Adipocyte (in vitro differentiated cells): ENCODE results near the gene BGLAP.

ENCODE experiments used
- DNase-seq: peaks from one replicate; pipeline ENCODE4 v3.0.0-alpha.2; 2015; ENCODE audit warnings: low read depth
- H3K27me3 ChIP-seq: replicated peaks from 2 replicates; pipeline ENCODE4 v1.7.0; 2013; ENCODE audit warnings: mild to moderate bottlenecking, low read length, moderate library complexity; ENCODE audit not compliant: control insufficient read depth, insufficient read depth
- H3K36me3 ChIP-seq: 2 replicates; pipeline ENCODE4 v1.7.0; 2013; ENCODE audit warnings: low read length, mild to moderate bottlenecking, moderate library complexity; ENCODE audit not compliant: control insufficient read depth, insufficient read depth, severe bottlenecking
- H3K4me1 ChIP-seq: 2 replicates; pipeline ENCODE4 v1.7.0; 2013; ENCODE audit warnings: mild to moderate bottlenecking, low read length, moderate library complexity; ENCODE audit not compliant: control insufficient read depth, insufficient read depth
- H3K4me3 ChIP-seq: 2 replicates; pipeline ENCODE4 v1.7.0; 2013; ENCODE audit warnings: mild to moderate bottlenecking, low read length, moderate library complexity
- H3K9ac ChIP-seq: 2 replicates; pipeline ENCODE4 v1.7.0; 2013; ENCODE audit warnings: mild to moderate bottlenecking, low read length, moderate library complexity
- H3K9me3 ChIP-seq: 2 replicates; pipeline ENCODE4 v1.7.0; 2013; ENCODE audit warnings: mild to moderate bottlenecking, low read length, moderate library complexity; ENCODE audit not compliant: control insufficient read depth

Gene BGLAP

DNA sequence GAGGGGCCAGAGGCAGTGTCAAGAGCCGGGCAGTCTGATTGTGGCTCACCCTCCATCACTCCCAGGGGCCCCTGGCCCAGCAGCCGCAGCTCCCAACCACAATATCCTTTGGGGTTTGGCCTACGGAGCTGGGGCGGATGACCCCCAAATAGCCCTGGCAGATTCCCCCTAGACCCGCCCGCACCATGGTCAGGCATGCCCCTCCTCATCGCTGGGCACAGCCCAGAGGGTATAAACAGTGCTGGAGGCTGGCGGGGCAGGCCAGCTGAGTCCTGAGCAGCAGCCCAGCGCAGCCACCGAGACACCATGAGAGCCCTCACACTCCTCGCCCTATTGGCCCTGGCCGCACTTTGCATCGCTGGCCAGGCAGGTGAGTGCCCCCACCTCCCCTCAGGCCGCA, at the start of gene BGLAP:
BGLAP (plus strand) TSS at position 259 of the 400 bp plus-strand sequence; CDS start at position 307, 48 bp downstream.
- peaks cover 7% of the 10 kb centered on the region for H3K27me3 ChIP-seq
- no peak within 1 kb of the TSS for H3K4me3 ChIP-seq
- H3K36me3 ChIP-seq, result peaks cover 23% of the 10 kb centered on the region
- DNase-seq, result no peak
- no peak within 1 kb of the TSS for H3K9ac ChIP-seq
- H3K4me1 ChIP-seq, result peaks cover 3% of the 10 kb centered on the region
- H3K9me3 ChIP-seq, result no peaks in the 10 kb centered on the region

GRCh38 chr1:156193208-156193487, 48.8 kb upstream of the BGLAP start:
- H3K4me1 ChIP-seq, result peaks cover 21% of the 10 kb centered on the region
- H3K27me3 ChIP-seq, result no peaks in the 10 kb centered on the region
- peak overlapping the region; percentile 87 for H3K9ac ChIP-seq
- DNase-seq, result no peak
- peak overlapping the region; percentile 95 for H3K4me3 ChIP-seq
- peaks cover 7% of the 10 kb centered on the region for H3K36me3 ChIP-seq
- no peaks in the 10 kb centered on the region for H3K9me3 ChIP-seq

DNA sequence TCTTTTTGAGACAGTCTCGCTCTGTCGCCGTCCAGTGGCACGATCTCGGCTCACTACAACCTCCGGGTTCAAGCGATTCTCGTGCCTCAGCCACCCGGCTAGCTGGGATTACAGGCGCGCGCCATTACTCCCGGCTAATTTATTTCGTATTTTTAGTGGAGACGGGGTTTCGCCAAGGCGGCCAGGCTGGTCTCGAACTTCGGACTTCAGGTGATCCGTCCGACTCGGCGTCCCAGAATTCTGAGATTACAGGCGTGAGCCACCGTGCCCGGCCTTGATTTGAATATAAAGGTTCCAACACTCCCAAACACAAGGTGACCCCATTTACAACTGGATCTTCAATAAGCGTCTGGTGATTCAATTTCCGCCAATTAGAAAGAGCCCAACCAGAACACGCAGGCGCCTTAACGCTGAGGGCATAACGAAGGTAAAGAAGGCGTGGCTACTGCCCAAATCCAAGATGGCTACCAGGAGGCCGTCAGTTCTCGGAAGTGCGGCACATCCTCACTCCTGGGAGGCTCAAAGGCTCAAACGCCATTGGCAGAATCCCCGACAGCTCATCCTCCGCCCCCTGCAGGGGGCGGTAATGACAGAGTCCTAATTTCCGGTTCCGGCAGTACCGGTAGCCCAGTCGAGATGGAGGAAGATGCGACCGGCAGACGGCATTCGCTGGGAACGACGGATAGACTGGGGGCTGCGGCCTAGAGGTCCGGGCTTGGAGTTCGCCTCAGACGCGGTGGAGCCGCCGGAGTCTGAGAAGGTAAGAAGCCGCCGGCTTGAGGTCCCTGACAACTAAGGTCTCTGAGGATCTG, 48.3 kb upstream of the BGLAP start, which contains the start of gene SLC25A44:
SLC25A44 (plus strand) TSS at position 617 of the 812 bp plus-strand sequence. CDS start 5,744 bp downstream, outside the sequence.
- peaks cover 7% of the 10 kb centered on the region for H3K36me3 ChIP-seq
- peak; percentile 99 for DNase-seq
- H3K9ac ChIP-seq, result peak within 1 kb of the TSS; percentile 92
- H3K4me3 ChIP-seq, result peak within 1 kb of the TSS; percentile 95
- no peaks in the 10 kb centered on the region for H3K27me3 ChIP-seq
- no peaks in the 10 kb centered on the region for H3K9me3 ChIP-seq
- peaks cover 21% of the 10 kb centered on the region for H3K4me1 ChIP-seq

DNA sequence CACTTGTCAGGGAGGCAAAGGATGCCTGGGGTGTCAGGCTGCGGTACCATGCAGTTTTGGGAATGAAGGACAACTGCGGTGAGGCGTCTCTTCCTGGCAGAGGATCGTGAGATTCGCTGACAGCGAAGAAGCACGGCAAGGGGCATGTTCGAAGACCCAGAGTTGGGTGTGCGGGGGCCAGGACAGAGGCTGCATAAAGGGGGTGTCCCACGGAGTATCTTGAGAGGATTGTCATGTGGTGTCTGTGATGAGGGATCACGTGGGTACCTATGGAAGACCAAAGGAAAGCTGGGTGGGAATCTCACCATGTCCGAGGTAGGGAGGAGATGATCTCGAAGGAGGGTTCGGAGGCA, 47.7 kb upstream of the BGLAP start:
- H3K27me3 ChIP-seq, result no peaks in the 10 kb centered on the region
- peak overlapping the region; percentile 92 for H3K9ac ChIP-seq
- H3K4me3 ChIP-seq, result peak overlapping the region; percentile 95
- peaks cover 7% of the 10 kb centered on the region for H3K36me3 ChIP-seq
- DNase-seq, result peak; percentile 48
- H3K9me3 ChIP-seq, result no peaks in the 10 kb centered on the region
- H3K4me1 ChIP-seq, result peaks cover 21% of the 10 kb centered on the region

GRCh38 chr1:156195853-156196252, 46.1 kb upstream of the BGLAP start:
- H3K36me3 ChIP-seq, result peaks cover 17% of the 10 kb centered on the region
- no peak overlapping the region for H3K9ac ChIP-seq
- no peak for DNase-seq
- H3K9me3 ChIP-seq, result no peaks in the 10 kb centered on the region
- H3K4me3 ChIP-seq, result no peak overlapping the region
- no peaks in the 10 kb centered on the region for H3K27me3 ChIP-seq
- peaks cover 21% of the 10 kb centered on the region for H3K4me1 ChIP-seq

DNA sequence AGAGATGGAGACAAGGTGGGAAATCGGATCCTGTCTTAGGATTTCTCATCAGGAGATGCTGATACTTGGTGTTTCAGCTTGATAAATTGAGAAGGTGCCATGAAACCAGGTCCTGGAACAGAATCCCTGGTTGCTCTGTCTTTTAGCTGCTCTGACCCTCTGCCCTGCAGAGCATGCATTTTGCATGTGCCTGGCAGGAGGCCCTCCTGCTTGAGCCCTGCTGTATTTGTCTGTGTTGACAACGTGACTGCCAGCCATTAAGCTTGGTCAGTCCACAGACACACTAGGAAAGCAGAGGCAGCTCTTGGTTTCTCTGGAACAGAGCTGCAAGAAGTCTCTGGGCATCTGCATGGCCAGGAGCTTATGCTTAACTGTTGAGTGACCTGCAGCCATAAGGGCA, 45.5 kb upstream of the BGLAP start:
- Histone ChIP-seq H3K4me1 (peaks cover 21% of the 10 kb centered on the region), H3K4me3 (no peak overlapping the region), H3K27me3 (no peaks in the 10 kb centered on the region), H3K9ac (no peak overlapping the region), H3K9me3 (no peaks in the 10 kb centered on the region), H3K36me3 (peaks cover 17% of the 10 kb centered on the region)
- no peak for DNase-seq

DNA sequence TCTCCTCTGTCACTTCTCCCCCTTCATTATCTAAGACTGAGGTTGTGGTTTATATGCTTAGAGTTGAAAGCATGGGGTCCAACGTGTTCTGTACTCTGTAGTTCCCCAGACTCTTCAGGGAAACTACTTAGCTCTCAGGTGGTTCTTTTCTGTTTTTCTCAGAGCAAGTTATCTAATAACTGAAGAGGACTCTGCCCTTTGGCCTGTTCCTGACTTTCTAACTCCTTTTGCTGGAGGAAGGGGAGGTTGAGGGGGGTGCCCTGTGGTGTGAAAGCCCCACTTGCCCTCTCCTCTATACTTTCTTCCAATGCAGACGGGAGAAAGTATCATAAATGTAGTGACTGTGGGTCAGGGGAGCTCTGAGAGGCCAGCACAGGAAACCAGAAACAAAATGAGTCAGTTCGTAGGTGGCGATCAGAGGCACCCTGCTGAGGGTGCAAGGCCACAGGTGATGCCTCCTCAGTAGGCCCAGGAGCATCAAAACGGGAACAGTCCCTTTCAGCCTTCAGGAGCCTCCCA, 43.1 kb upstream of the BGLAP start:
- H3K9me3 ChIP-seq, result no peaks in the 10 kb centered on the region
- H3K36me3 ChIP-seq, result peaks cover 27% of the 10 kb centered on the region
- DNase-seq, result no peak
- H3K9ac ChIP-seq, result no peak overlapping the region
- H3K4me3 ChIP-seq, result no peak overlapping the region
- H3K27me3 ChIP-seq, result no peaks in the 10 kb centered on the region
- H3K4me1 ChIP-seq, result peaks cover 27% of the 10 kb centered on the region

- Histone ChIP-seq H3K4me3 (no peak overlapping the region), H3K9me3 (no peaks in the 10 kb centered on the region), H3K4me1 (peaks cover 33% of the 10 kb centered on the region), H3K27me3 (no peaks in the 10 kb centered on the region), H3K9ac (no peak overlapping the region), H3K36me3 (peaks cover 27% of the 10 kb centered on the region)
- DNase-seq, result no peak
These were observed 41.9 kb upstream of the BGLAP start for GRCh38 chr1:156200044-156200443.

- H3K27me3 ChIP-seq, result no peaks in the 10 kb centered on the region
- DNase-seq, result peak; percentile 27
- peak overlapping the region; percentile 50 for H3K9ac ChIP-seq
- peak overlapping the region; percentile 59 for H3K4me3 ChIP-seq
- H3K4me1 ChIP-seq, result peaks cover 24% of the 10 kb centered on the region
- no peaks in the 10 kb centered on the region for H3K9me3 ChIP-seq
- peaks cover 32% of the 10 kb centered on the region for H3K36me3 ChIP-seq
These were observed 38.7 kb upstream of the BGLAP start for GRCh38 chr1:156203331-156203730.

DNA sequence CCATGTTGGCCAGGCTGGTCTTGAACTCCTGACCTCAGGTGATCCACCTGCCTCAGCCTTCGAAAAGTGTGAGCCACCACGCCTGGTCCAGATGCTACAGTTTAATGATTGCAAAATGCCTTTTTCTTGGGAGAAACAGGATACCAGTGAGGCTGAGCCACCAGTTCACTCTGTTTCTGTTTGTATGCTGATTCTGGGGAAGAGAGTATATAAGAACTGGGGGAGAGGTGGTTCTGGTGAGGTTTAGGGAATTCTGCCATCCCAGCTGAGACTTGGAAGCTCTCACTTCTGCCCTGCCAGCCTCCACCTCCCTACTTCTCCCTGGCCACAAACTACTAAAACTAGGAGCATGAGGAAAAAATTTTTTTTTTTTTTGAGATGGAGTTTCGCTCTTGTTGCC, 37.3 kb upstream of the BGLAP start:
- peak; percentile 6 for DNase-seq
- Histone ChIP-seq H3K9ac (peak overlapping the region; percentile 42), H3K36me3 (peaks cover 42% of the 10 kb centered on the region), H3K4me3 (no peak overlapping the region), H3K27me3 (no peaks in the 10 kb centered on the region), H3K9me3 (no peaks in the 10 kb centered on the region), H3K4me1 (peaks cover 24% of the 10 kb centered on the region)

- no peaks in the 10 kb centered on the region for H3K27me3 ChIP-seq
- no peak overlapping the region for H3K4me3 ChIP-seq
- no peak for DNase-seq
- no peak overlapping the region for H3K9ac ChIP-seq
- peaks cover 47% of the 10 kb centered on the region for H3K36me3 ChIP-seq
- H3K9me3 ChIP-seq, result no peaks in the 10 kb centered on the region
- peaks cover 4% of the 10 kb centered on the region for H3K4me1 ChIP-seq
These were observed 30.7 kb upstream of the BGLAP start for GRCh38 chr1:156211243-156211642.
